VCaP (cell line): Measurements from ENCODE around the gene ROR2.

Experiments
- H3K27ac ChIP-seq: fragments of 450-650 bp; 2 replicates; pipeline ENCODE4 v1.5.1; 2017
- TF ChIP-seq, protein P1 (sequence below): fragments of 450-650 bp; conservative IDR thresholded peaks from 2 replicates; pipeline ENCODE4 v1.5.1; 2017; ENCODE audit warnings: mild to moderate bottlenecking, moderate library complexity

ROR2 gene

DNA sequence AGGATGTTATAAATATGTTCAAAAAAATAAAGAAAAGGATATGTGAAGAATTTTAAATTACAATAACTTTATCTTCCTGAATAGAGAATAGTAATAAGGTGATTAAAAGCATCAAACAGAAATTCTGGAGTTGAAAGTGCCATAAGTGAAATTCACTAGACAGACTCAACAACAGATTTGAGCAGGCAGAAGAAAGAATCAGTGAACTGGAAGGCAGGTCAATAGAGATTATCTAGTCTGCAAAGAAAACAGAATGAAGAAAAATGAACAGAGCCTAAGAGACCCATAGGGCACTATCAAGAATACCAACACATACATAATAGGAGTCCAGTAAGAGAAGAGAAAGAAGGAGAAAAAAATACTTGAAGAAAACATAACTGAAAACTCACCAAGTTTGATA lies 162.1 kb downstream of the ROR2 start:
- TF ChIP-seq, protein P1, sequence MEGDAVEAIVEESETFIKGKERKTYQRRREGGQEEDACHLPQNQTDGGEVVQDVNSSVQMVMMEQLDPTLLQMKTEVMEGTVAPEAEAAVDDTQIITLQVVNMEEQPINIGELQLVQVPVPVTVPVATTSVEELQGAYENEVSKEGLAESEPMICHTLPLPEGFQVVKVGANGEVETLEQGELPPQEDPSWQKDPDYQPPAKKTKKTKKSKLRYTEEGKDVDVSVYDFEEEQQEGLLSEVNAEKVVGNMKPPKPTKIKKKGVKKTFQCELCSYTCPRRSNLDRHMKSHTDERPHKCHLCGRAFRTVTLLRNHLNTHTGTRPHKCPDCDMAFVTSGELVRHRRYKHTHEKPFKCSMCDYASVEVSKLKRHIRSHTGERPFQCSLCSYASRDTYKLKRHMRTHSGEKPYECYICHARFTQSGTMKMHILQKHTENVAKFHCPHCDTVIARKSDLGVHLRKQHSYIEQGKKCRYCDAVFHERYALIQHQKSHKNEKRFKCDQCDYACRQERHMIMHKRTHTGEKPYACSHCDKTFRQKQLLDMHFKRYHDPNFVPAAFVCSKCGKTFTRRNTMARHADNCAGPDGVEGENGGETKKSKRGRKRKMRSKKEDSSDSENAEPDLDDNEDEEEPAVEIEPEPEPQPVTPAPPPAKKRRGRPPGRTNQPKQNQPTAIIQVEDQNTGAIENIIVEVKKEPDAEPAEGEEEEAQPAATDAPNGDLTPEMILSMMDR, result no peak
- no peak overlapping the region for H3K27ac ChIP-seq

GRCh38 chr9:91786132-91786896 lies 163.7 kb downstream of the ROR2 start:
- TF ChIP-seq, protein P1, result no peak
- H3K27ac ChIP-seq, result no peak overlapping the region

GRCh38 chr9:91785447-91785842 lies 164.6 kb downstream of the ROR2 start:
- no peak overlapping the region for H3K27ac ChIP-seq
- TF ChIP-seq, protein P1, result no peak

DNA sequence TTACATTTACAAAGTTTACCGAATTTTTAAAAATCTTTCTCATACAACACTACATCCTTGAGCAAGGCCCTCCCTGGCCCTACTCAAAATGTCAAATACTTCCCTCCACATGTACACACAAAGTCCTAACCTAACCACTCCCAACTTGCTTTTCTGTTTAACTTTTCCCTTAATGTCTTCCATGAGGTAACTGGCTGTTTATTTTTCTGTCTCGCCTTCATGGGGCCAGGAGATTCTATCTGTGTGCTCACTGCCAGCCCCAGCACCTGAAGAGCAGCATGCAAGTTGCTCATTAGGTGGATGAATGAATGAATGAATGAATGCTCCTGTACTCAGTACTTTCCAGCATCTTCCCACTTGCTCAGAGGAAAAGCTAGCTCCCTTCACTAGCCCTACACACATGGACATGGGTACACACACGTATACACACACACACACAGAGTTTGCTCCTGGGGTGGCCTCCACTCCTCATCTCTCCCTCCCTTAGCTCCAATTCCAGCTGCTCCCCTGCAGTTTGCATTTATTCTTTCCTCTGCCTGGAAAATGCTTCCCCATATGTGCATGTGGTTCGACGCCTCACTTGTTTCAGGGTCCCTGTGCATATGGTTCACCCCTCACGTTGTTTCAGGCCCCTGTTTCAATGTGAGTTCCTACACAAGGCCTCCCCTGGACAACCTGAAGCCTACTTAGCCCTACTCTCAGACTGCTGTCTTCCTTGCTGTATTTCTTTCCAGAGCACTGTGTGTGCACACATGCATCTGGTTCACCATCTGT lies 165.2 kb downstream of the ROR2 start:
- TF ChIP-seq, protein P1, result no peak
- no peak overlapping the region for H3K27ac ChIP-seq

GRCh38 chr9:91783876-91784672 lies 166.0 kb downstream of the ROR2 start:
- H3K27ac ChIP-seq, result no peak overlapping the region
- TF ChIP-seq, protein P1, result no peak

DNA sequence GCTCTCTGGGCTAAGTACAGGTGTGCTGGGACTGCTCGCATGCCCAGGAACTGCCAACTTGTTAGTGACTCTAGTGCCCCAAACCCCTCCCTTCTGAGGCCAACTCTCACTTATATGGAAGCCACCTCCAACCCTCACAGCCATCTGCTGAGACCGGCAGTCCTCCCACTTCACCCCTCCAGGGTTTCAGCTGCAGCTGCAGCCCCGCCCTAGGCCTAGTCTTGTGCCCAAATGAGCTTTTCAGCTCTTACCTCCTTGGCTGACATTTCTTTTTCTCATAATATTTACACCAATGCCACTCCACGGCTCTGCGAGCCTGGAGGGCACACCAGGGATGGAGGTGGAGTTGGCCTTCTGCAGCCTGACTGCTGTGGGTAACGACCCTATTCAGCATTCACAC lies 166.6 kb downstream of the ROR2 start:
- TF ChIP-seq, protein P1, result no peak
- no peak overlapping the region for H3K27ac ChIP-seq

DNA sequence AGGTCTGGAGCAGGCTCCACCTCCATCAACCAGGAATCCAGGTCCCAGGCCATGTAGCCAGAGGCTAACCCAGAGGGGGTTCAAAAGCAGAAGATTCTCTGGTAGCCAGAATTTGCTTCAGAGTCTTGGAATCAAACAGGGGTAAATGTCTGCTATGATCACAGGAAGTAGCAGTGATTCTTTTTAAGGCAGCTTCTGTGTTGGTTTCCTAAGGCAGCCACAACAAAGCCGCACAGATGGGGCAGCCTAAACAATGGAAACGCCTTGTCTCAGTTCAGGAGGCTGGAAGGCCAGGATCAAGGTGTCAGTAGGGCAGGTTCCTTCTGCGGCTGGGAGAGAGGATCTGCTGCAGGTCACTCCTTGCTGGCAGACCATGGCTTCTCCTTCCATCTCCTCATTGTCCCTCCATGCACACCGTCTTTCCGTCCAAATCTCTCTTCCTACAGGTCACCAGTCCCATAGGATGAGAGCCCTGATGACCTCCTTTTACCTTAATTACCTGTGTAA lies 167.3 kb downstream of the ROR2 start:
- no peak overlapping the region for H3K27ac ChIP-seq
- TF ChIP-seq, protein P1, result no peak
